Measurements from ENCODE around the gene AGRN. TPM values are rescaled to one million over a fixed set of nuclear protein-coding genes. Genes with fewer than 3 reads are reported as not detected.

The AGRN gene
- total RNA-seq, 1 donor from 2014 or later = 13.0 TPM

DNA sequence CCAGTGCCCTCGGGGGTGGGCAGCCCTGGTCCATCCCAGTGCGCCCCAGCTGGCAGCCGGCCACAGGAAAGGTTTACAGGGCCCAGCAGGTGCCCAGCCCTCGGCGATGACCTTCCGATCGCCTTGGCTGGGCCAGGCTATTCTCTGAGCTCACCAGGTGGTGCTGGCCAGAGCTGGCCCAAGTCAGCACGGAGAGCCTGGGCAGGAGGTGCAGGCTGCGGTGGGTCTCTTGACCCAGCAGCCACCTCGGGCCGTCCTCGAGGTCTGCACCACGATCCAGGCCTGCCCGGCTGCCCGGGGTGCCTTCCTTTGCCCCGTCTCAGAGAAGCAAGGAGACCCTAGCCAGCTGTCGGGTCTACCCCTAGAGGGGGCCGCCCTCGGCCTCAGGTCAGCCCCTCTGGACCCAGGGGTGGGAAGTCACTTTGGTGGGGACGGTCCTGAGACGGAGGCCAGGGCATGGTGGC, 38.4 kb upstream of the AGRN start:
- intact Hi-C loops (cut with micrococcal nuclease) = loop anchor here (10.0 kb wide), 1 partner anchor 83 kb away; no protein-coding TSS in a partner anchor
- Histone ChIP-seq H3K36me3 (peaks cover 17% of the 10 kb centered on the region), H3K4me1 (peaks cover 49% of the 10 kb centered on the region), H3K9me3 (replicated peaks) (no peaks in the 10 kb centered on the region), H3K4me3 (peak overlapping the region; percentile 74), H3K27me3 (ENCODE audit: low read depth) (peaks cover 26% of the 10 kb centered on the region), H3K27ac (replicated peaks) (peak overlapping the region; percentile 97)
- TF ChIP-seq, protein P1, sequence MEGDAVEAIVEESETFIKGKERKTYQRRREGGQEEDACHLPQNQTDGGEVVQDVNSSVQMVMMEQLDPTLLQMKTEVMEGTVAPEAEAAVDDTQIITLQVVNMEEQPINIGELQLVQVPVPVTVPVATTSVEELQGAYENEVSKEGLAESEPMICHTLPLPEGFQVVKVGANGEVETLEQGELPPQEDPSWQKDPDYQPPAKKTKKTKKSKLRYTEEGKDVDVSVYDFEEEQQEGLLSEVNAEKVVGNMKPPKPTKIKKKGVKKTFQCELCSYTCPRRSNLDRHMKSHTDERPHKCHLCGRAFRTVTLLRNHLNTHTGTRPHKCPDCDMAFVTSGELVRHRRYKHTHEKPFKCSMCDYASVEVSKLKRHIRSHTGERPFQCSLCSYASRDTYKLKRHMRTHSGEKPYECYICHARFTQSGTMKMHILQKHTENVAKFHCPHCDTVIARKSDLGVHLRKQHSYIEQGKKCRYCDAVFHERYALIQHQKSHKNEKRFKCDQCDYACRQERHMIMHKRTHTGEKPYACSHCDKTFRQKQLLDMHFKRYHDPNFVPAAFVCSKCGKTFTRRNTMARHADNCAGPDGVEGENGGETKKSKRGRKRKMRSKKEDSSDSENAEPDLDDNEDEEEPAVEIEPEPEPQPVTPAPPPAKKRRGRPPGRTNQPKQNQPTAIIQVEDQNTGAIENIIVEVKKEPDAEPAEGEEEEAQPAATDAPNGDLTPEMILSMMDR (IDR thresholded peaks at IDR 0.05; ENCODE audit: borderline replicate concordance) = no peak
- DNase-seq = peak; percentile 26

DNA sequence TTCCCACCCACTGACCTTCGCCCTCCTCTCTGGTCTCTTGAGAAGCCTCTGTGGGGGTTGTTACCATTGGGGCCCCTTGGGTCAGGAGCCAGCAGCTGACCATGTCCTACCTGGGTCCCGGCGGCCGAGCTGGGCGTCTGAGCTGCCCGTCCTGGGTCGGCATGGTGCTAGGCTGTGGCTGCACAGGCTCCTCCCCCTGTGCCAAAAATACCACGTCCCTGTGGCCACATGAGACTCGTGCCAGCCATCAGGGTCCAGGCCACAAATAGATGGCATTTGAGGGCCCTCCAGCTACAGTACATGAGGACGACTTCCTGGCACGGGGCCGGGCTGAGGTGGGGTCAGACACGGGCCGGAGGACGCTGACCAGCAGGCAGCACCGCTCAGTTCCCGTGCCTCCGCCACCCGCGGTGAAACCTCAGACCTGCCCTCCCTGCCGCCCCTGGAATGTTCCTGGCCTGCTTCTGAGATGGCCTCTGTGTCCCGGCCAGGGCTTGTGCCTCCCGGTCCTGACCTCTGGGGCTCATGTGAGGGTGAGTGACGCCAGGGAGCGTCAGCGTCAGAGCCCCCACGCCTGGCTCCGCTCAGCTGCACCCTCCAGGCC, 37.9 kb upstream of the AGRN start, which contains the start of gene PERM1:
PERM1 (minus strand) TSS at position 139 of the 604 bp plus-strand sequence. CDS start 1,064 bp downstream, outside the sequence.
- peak within 1 kb of the TSS; percentile 97 for H3K27ac ChIP-seq (replicated peaks)
- H3K4me1 ChIP-seq = peaks cover 49% of the 10 kb centered on the region
- no peaks in the 10 kb centered on the region for H3K9me3 ChIP-seq (replicated peaks)
- peaks cover 26% of the 10 kb centered on the region for H3K27me3 ChIP-seq (ENCODE audit: low read depth)
- intact Hi-C loops (cut with micrococcal nuclease) = loop anchor here (10.0 kb wide), 1 partner anchor 83 kb away; no protein-coding TSS in a partner anchor
- peaks cover 17% of the 10 kb centered on the region for H3K36me3 ChIP-seq
- TF ChIP-seq, protein P1 (IDR thresholded peaks at IDR 0.05; ENCODE audit: borderline replicate concordance) = no peak
- H3K4me3 ChIP-seq = peak within 1 kb of the TSS; percentile 74
- peak; percentile 86 for DNase-seq

DNA sequence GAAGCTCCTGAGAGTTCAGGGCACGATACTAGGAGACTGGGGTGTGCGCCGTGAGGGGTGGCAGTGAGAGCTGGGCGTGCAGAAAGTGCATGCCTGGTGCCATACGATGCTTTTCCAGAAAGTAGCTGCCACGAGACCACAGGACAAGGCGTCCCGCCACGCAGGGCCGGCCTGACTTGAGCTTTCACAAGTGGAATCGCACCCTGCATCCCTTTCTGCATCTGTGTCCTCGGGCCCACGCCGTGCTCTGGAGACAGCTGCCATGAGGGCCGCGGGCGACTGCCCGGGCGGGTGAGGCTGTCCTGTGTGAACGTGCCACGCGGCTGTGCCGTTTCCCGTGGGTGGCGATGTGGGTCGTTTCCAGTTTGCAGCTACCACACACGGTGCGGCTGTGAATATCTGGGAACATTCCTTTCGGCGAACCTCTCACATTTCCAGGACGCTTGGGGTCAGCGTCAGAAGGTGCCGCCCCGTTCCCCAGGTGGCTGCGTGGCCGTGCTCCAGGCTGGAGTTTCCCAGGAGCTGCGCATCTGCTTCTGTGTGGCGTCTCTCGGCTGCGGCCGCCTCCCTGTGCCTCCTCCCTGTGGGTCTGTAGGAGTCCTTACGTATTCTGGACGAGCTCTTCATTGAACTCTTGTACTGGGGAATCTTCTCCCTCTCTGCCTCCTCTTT, 37.0 kb upstream of the AGRN start:
- Histone ChIP-seq H3K4me3 (peak overlapping the region; percentile 74), H3K9me3 (replicated peaks) (no peaks in the 10 kb centered on the region), H3K27ac (replicated peaks) (peak overlapping the region; percentile 97), H3K36me3 (peaks cover 17% of the 10 kb centered on the region), H3K4me1 (peaks cover 49% of the 10 kb centered on the region), H3K27me3 (ENCODE audit: low read depth) (peaks cover 26% of the 10 kb centered on the region)
- peak; percentile 19 for DNase-seq
- TF ChIP-seq, protein P1 (IDR thresholded peaks at IDR 0.05; ENCODE audit: borderline replicate concordance) = no peak
- intact Hi-C loops (cut with micrococcal nuclease) = loop anchor here (10.0 kb wide), 1 partner anchor 82 kb away; no protein-coding TSS in a partner anchor

DNA sequence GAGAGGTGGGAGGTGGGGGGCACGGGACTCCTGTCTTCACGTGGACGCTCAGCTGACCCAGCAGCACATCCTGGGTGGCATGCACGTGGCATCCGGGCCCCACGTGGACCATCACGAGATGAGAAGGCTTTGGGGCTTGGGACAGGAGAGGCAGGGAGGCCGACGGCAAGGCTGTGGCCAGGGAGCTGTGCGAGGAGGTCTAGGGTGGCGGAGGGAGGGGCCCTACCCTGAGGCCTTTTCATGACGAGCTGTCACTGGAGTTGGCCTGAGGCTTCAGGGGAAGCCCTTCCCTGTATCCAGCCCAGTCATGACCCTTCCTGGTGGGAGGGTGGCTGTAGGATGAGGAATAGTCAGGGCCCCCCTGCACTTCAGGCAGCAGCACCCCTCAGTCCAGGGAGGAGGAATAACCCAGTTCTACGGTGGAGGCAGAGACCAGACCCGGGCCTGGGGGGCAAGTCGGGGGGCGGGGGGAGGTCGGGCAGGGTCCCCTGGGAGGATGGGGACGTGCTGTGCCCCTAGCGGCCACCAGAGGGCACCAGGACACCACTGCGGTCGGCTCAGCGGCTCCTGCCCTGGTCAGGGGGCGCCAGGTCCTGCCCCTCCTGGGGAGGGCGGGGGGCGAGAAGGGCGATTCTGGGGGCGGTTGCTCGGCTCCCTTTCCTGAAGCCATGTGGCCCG, 36.0 kb upstream of the AGRN start:
- peak overlapping the region; percentile 97 for H3K27ac ChIP-seq (replicated peaks)
- H3K36me3 ChIP-seq = peaks cover 9% of the 10 kb centered on the region
- DNase-seq = peak; percentile 55
- H3K4me3 ChIP-seq = peak overlapping the region; percentile 74
- peaks cover 26% of the 10 kb centered on the region for H3K27me3 ChIP-seq (ENCODE audit: low read depth)
- TF ChIP-seq, protein P1 (IDR thresholded peaks at IDR 0.05; ENCODE audit: borderline replicate concordance) = peak; percentile 96
- no peaks in the 10 kb centered on the region for H3K9me3 ChIP-seq (replicated peaks)
- intact Hi-C loops (cut with micrococcal nuclease) = loop anchor here (10.0 kb wide), 1 partner anchor 81 kb away; no protein-coding TSS in a partner anchor
- peaks cover 44% of the 10 kb centered on the region for H3K4me1 ChIP-seq

DNA sequence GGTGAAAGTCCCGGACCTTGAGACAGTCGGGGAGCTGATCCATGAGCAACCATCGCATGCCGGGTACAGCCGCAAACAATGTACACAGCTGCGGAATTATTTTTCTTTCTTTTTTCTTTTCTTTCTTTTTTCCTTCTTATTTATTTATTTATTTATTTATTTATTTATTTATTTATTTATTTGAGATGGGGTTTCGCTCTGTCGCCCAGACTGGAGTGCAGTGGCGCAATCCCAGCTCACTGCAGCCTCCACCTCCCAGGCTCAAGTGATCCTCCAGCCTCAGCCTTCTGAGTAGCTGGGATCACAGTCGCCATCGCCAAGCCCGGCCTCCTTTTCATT, 35.5 kb upstream of the AGRN start:
- Histone ChIP-seq H3K9me3 (replicated peaks) (no peaks in the 10 kb centered on the region), H3K4me3 (peak overlapping the region; percentile 74), H3K36me3 (peaks cover 4% of the 10 kb centered on the region), H3K27me3 (ENCODE audit: low read depth) (peaks cover 26% of the 10 kb centered on the region), H3K27ac (replicated peaks) (peak overlapping the region; percentile 97), H3K4me1 (peaks cover 39% of the 10 kb centered on the region)
- TF ChIP-seq, protein P1 (IDR thresholded peaks at IDR 0.05; ENCODE audit: borderline replicate concordance) = peak; percentile 20
- intact Hi-C loops (cut with micrococcal nuclease) = loop anchor here (10.0 kb wide), 1 partner anchor 80 kb away; no protein-coding TSS in a partner anchor
- no peak for DNase-seq
